Activated naive CD4-positive, alpha-beta T cell (primary cell): Measurements from ENCODE around the gene LIN37.
A peak's percentile ranks its signal among the peaks of the same experiment; 100 is the strongest.

Source experiments
- DNase-seq, 4 experiments: peaks; one replicate each; lab custom pipeline; 2025; lab: John Stamatoyannopoulos, UW

Gene LIN37

GRCh38 chr19:35775046-35775297 is 26.6 kb downstream of the LIN37 start:
- DNase-seq = no peak

DNA sequence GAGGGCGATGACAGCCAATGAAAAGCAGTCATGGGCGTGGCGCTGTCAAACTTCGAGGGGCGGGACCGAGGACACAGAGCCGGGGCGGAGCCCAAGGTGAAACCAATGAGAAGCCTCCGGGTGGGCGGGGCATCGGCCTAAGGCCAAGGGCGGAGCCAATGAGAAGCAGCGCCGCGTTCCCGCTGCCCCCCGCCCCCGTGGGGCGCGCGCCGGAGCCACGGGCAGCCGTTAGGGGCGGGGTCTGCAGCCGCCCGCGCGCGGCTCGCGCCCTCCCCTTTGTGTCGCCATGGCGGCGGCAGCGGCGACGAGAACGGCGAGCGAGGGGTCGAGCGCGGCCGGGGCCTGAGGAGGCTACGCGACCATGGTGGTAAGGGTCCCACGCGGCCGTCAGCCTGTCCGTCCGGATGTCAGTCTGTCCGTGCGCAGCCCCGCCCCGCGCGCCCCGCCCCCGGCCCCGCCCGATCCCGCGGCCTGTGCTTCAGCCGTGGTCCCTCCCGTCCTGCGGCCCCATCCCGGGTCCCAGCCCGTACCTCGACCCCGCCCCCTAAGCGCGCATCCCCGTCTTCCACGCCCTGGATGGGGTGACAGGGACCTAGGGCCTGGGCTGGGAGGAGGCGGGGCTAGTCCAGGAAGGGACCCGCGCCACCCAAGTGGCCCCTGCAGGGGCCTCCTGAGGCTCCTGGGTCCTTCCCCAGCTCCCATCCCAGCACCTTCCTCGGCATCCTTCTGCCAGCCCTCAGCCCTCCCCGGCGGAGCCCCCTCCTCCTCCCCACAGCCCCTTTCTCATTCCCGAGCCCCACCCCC is 27.1 kb downstream of the LIN37 start, which contains the start of gene ARHGAP33:
Gene ARHGAP33, plus strand, starts transcription at position 267 of the 804 bp plus-strand sequence. Its CDS starts 95 bp downstream, at position 362.
- DNase-seq = peak; percentile 91 to 99 (median 96)

GRCh38 chr19:35776102-35776788 is 27.9 kb downstream of the LIN37 start:
- DNase-seq = no peak

- no peak for DNase-seq
Measured at GRCh38 chr19:35777086-35777841, 28.9 kb downstream of the LIN37 start.

DNA sequence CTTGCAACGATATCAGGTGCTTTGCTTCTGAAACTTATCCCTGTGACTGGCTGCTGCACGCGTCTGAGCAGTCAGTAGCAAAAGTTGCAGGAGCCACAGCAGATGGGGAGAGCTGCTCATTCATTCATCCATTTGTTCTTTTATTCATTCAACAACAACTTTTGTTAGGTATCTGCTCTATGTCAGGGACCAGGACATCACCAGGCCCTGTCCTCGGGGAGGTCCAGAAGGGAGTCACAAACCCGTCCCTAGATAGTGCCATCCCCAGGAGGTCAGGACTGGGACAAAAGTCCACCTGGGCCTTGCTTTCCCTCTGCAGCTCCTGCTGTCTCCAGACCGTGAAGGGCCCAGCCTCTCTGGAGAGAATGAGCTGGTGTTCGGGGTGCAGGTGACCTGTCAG is 29.6 kb downstream of the LIN37 start:
- DNase-seq = no peak

DNA sequence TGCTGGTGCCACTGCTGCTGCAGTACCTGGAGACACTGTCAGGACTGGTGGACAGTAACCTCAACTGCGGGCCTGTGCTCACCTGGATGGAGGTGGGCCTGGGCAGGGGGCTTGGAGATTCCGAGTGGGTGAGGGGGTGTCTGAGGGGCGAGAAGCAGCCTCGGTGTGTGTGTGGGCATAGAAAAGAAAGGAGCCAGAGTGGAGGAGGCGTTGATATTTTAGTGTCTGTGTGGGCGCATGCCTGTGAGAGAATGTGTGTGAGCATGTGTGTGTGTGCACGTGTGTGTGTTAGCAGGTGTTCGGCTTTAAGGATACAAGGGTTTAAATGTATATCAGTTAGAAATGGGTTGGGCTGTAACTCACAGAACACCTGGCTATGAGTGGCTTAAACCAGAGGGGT is 30.7 kb downstream of the LIN37 start:
- DNase-seq = no peak

DNA sequence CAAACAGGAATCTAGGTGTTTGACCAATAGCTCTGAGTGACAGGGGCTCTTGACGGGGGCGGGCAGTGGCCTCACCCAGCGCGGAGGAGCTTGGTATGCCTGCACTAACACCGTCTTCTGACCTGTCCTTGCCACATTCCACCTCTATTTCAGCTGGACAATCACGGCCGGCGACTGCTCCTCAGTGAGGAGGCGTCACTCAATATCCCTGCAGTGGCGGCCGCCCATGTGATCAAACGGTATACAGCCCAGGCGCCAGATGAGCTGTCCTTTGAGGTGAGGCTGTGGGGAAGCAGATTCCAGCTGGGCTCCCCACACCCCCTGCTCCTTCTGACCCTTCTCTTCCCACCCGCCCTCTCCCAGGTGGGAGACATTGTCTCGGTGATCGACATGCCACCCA is 31.7 kb downstream of the LIN37 start:
- DNase-seq = no peak

DNA sequence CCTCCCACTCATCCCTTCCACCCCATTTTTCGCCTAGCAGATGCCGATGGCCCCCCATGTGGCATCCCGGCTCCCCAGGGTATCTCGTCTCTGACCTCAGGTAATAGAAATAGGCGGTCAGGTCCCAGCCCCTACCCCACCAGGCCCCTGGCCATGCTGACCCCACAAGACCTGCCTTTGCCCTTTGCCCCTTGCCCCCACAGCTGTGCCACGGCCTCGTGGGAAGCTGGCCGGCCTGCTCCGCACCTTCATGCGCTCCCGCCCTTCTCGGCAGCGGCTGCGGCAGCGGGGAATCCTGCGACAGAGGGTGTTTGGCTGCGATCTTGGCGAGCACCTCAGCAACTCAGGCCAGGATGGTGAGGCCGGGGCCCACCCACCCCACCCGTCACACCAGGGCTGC is 32.3 kb downstream of the LIN37 start:
- no peak for DNase-seq

- DNase-seq = no peak
Measured at GRCh38 chr19:35781650-35782049, 33.3 kb downstream of the LIN37 start.

GRCh38 chr19:35782589-35782988 is 34.2 kb downstream of the LIN37 start:
- DNase-seq = no peak

DNA sequence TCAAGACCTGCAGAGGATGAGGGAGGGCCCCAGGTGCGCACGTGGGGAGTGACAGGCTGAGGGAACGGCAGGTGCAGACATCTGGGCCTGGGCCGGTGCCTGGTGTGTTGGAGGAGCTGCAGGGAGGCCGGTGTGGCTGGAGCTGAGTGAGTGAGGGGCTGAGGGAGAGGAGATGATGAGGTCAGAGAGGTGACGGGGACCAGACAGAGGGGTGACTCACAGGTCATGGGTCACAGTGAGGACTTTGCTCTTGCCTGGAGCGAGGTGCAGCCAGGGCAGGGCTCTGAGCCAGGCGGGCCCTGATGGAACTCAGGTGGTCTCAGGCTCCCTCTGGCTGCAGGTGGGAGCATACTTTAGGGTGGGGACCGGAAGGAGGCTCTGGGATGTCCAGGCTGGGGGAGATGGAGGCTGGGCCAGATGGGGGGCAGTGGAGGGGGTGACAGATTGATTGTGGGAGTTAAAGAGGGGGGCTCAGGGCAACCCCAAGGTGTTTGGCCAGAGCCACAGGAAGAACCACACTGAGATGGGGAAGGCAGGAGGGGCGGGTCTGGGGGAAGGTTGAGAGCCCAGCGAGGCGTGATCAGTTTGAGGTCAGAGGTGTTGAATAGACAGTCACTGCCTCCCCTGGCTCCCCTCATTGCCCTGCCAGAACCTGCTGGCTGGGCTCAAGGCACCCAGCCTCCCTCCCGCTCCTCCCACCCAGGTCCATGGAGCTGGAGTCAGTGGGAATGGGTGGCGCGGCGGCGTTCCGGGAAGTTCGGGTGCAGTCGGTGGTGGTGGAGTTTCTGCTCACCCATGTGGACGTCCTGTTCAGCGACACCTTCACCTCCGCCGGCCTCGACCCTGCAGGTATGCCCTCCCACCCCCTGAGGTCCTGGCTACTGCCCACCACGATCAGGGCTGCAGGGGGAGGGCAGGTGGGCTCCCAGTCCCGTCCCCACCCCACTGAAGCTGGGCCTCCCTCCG is 35.4 kb downstream of the LIN37 start:
- DNase-seq = no peak

DNA sequence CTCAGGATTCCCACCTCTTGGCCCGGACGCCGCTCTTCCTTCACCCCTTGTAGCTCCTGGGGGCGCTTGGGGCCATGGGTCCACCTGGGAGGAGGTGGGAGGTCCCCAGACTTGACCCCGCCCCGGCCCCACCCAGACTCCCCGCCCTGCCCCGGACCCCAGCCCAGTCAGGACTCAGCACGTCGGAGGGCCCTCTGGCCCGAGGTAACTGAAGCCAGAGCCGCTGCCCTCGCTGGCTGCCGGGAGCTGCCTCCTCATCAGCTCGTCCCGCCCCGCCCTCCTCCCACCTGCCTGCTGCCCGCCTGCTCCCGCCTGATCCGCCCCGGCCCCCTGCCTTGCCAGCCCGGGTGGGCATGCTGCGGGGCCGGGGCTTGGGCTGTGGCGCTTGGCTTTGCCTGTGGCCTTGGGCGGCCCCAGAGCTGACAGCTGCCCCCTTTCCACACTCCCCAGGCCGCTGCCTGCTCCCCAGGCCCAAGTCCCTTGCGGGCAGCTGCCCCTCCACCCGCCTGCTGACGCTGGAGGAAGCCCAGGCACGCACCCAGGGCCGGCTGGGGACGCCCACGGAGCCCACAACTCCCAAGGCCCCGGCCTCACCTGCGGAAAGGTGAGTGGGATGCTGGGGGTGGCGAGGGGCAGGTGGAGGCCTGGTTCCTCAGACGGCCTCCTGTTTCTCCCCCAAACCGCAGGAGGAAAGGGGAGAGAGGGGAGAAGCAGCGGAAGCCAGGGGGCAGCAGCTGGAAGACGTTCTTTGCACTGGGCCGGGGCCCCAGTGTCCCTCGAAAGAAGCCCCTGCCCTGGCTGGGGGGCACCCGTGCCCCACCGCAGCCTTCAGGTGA is 36.3 kb downstream of the LIN37 start:
- DNase-seq = no peak

GRCh38 chr19:35785339-35785627 is 36.9 kb downstream of the LIN37 start:
- no peak for DNase-seq

GRCh38 chr19:35786299-35787160 is 38.2 kb downstream of the LIN37 start:
- no peak for DNase-seq

GRCh38 chr19:35787227-35787799 is 38.9 kb downstream of the LIN37 start:
- DNase-seq = no peak

DNA sequence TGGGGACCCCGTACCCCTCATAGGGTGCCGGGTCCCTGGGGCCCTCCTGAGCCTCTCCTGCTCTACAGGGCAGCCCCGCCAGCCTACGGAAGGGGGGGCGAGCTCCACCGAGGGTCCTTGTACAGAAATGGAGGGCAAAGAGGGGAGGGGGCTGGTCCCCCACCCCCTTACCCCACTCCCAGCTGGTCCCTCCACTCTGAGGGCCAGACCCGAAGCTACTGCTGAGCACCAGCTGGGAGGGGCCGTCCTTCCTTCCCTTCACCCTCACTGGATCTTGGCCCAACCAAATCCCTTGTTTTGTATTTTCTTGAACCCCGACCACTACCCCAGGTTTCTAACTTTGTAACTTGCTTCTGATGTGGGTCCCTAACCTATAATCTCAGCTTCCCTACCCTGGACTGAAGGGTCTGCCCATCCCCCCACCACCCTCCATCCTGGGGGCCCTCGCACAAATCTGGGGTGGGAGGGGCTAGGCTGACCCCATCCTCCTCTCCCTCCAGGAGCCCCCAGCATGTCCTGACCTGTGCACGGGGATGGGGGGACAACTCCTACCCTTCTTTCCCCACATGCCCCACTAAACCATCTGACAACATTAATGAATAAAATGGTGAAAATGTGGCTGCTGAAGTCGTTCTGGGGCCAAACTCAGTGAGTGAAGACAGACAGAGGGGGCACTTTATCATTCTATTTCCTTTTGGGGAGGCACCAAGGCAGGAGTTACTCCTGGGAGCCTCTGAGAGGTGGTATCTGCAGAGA is 40.0 kb downstream of the LIN37 start:
- DNase-seq = no peak

DNA sequence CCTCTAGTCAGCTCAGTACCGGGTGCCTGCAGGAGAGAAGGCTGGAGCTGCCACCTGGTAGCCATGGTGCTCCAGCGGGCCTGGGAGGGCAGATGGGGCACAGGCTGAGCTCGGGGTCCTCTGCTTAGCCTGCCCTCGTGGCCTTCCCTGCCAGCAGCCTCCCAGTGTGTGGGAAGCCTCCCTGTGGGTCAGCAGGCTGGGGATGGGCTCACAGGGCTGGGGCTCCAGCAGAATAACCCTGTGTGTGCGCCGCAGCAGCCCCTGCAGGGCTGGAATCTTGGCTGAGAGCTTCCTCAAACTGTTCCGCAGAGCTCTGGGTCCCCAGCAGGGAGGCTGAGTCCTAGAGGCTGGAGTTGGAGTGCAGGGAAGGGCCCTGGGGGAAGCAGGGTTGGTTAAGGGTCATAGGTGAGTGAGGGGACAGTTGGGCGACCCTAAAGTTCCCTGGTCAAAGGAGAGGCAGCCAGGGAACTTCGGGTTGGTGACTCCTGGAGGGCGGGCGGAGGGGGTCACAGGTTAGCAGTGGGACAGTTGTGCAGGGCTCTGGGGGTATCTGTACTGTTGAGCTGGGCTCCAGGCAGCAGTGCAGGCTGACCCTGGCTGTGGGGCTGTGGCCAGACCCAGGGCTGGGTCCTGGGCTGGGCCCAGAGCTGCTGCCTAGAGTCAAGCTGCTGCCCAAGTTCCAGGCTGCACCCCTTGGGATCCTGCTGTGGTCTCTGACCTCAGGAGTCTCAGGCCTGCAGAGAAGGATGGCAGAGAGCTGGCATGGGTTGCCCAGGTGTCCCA is 41.0 kb downstream of the LIN37 start:
- no peak for DNase-seq
